Endothelial cell of umbilical vein (primary cell): ENCODE results near the gene MEX3D. TPM values are rescaled to one million over a fixed set of nuclear protein-coding genes. Genes with fewer than 3 reads are reported as not detected.

ENCODE experiments used
- BruUV-seq: library from RNA; stranded (reverse); fragments of 400-500 nt; replicated peaks from 2 replicates; lab custom pipeline; 2021; lab: Mats Ljungman, UMichigan
- CTCF ChIA-PET: fragments of 300-600, 350-600 bp; sonication (Branson Sonifier 250); formaldehyde crosslinking; loops from one replicate; lab custom pipeline; 2021; ENCODE audit warnings: antibody characterized with exemption, inconsistent platforms; lab: Charles Lee
- POLR2A ChIA-PET: fragments of 300-600, 350-600 bp; sonication (Branson Sonifier 250); formaldehyde crosslinking; loops from one replicate; lab custom pipeline; 2021; ENCODE audit warnings: antibody characterized with exemption, inconsistent platforms; lab: Charles Lee
- DNase-seq: peaks from one replicate; pipeline ENCODE4 v3.0.0-alpha.2; 2011; ENCODE audit warnings: low read depth, low spot score
- FAIRE-seq: peaks from 2 replicates; lab custom pipeline; 2011; peaks lifted over from hg19 to GRCh38; lab: Jason Lieb, UNC
- H2AFZ ChIP-seq: 2 replicates; pipeline ENCODE4 v1.6.0; 2012; ENCODE audit warnings: low read depth, low read length, control low read depth, inconsistent platforms
- H3K27ac ChIP-seq: 2 replicates; pipeline ENCODE4 v1.5.1; 2011; ENCODE audit warnings: low read depth, mild to moderate bottlenecking, control low read depth, low read length, moderate library complexity; ENCODE audit not compliant: insufficient read depth
- H3K27me3 ChIP-seq, 2 experiments: 2 replicates each; pipeline versions ENCODE4 v1.6.0 to v1.6.1; 2011; ENCODE audit warnings: low read length in 2 of 2, mixed read lengths in 1 of 2; ENCODE audit not compliant: control insufficient read depth in 2 of 2, insufficient read depth in 2 of 2
- H3K36me3 ChIP-seq, 2 experiments: 2 replicates in 1 of 2; 3 replicates in 1 of 2; pipeline ENCODE4 v1.5.1; 2011; ENCODE audit warnings: low read length in 2 of 2, mild to moderate bottlenecking in 1 of 2, moderate library complexity in 1 of 2; ENCODE audit not compliant: control insufficient read depth in 2 of 2, insufficient read depth in 2 of 2; ENCODE audit errors: extremely low read depth in 1 of 2
- H3K4me1 ChIP-seq: 3 replicates; pipeline ENCODE4 v1.5.1; 2011; ENCODE audit warnings: mild to moderate bottlenecking, low read length; ENCODE audit not compliant: control insufficient read depth, insufficient read depth; ENCODE audit errors: extremely low read depth
- H3K4me2 ChIP-seq: 2 replicates; pipeline ENCODE4 v1.6.1; 2011; ENCODE audit warnings: low read length, control low read depth, mixed read lengths; ENCODE audit not compliant: insufficient read depth
- H3K4me3 ChIP-seq, 3 experiments: fragments of 200-600 bp in 1 of 3; sonication (generic), shearing (Covaris generic) in 1 of 3; replicated peaks in 1 of 3; 2 replicates each; pipeline ENCODE4 v1.5.1; 2011 to 2016; ENCODE audit warnings: control low read depth in 3 of 3, low read length in 3 of 3, mild to moderate bottlenecking in 2 of 3, inconsistent platforms in 1 of 3, low read depth in 1 of 3, moderate library complexity in 1 of 3; ENCODE audit not compliant: insufficient read depth in 1 of 3
- H3K79me2 ChIP-seq: 2 replicates; pipeline ENCODE4 v1.6.0; 2012; ENCODE audit warnings: low read length, inconsistent platforms; ENCODE audit not compliant: control insufficient read depth, insufficient read depth
- H3K9ac ChIP-seq: replicated peaks from 2 replicates; pipeline ENCODE3; 2011; ENCODE audit warnings: low read length, control low read depth; ENCODE audit not compliant: insufficient read depth; ENCODE audit errors: extremely low read depth
- H3K9me1 ChIP-seq: replicated peaks from 3 replicates; pipeline ENCODE4 v1.6.0; 2011; ENCODE audit warnings: mild to moderate bottlenecking, low read length; ENCODE audit not compliant: control insufficient read depth, insufficient read depth; ENCODE audit errors: extremely low read depth
- H3K9me3 ChIP-seq: replicated peaks from 2 replicates; pipeline ENCODE4 v1.5.1; 2012; ENCODE audit warnings: low read length, inconsistent platforms; ENCODE audit not compliant: control insufficient read depth, insufficient read depth
- H4K20me1 ChIP-seq: replicated peaks from 2 replicates; pipeline ENCODE3; 2011; ENCODE audit warnings: mild to moderate bottlenecking, low read length; ENCODE audit not compliant: control insufficient read depth, insufficient read depth; ENCODE audit errors: extremely low read depth
- EZH2 ChIP-seq: IDR thresholded peaks from 2 replicates; pipeline ENCODE4 v1.6.1; 2012; ENCODE audit warnings: borderline replicate concordance, low read depth, mild to moderate bottlenecking, moderate library complexity, low read length, inconsistent platforms; ENCODE audit not compliant: severe bottlenecking
- FOS ChIP-seq: IDR thresholded peaks from 2 replicates; pipeline ENCODE4 v1.6.1; 2011; ENCODE audit warnings: mild to moderate bottlenecking, low read length, moderate library complexity, borderline replicate concordance; ENCODE audit not compliant: insufficient read depth
- GATA2 ChIP-seq: IDR thresholded peaks from 2 replicates; pipeline ENCODE4 v1.7.0; 2011; ENCODE audit warnings: low read depth, mild to moderate bottlenecking, moderate library complexity, mixed read lengths, low read length; ENCODE audit not compliant: insufficient read length, insufficient read depth
- JUN ChIP-seq: IDR thresholded peaks from 2 replicates; pipeline ENCODE4 v1.6.1; 2011; ENCODE audit warnings: borderline replicate concordance, low read depth; ENCODE audit not compliant: insufficient read length, insufficient read depth
- MYC ChIP-seq: IDR thresholded peaks from one replicate; pipeline ENCODE4 v1.6.1; 2011; ENCODE audit warnings: mild to moderate bottlenecking, low read depth, low read length
- POLR2A ChIP-seq: IDR thresholded peaks from 2 replicates; pipeline ENCODE4 v1.6.1; 2012; ENCODE audit warnings: low read depth, mild to moderate bottlenecking, control low read depth, low read length
- POLR2AphosphoS5 ChIP-seq: IDR thresholded peaks from 2 replicates; pipeline ENCODE4 v1.6.1; 2012; ENCODE audit warnings: low read depth, mild to moderate bottlenecking, control low read depth, low read length, moderate library complexity; ENCODE audit not compliant: insufficient read depth
- dilution Hi-C: fragments of 300-500 bp; cut with MboI; formaldehyde crosslinking; loops from one replicate; pipeline ENCODE4 v1.15.0; 2019; ENCODE audit warnings: low sequenced_read_pairs; ENCODE audit not compliant: extremely low pct_ligation_motif_present
- intact Hi-C: fragments of 100-400 bp; cut with micrococcal nuclease; formaldehyde crosslinking; loops from one replicate; pipeline ENCODE4 v1.10.0; 2022
- polyA plus RNA-seq, 4 experiments: library from polyadenylated mRNA; depleted of rRNA in 3 of 4; stranded (reverse) in 3 of 4; unstranded in 1 of 4; fragments of >200 nt; gene quantifications; 2 replicates each; pipeline versions ENCODE4 v1.2.1 to v1.2.3, GENCODE V29; 2011 to 2012; ENCODE audit warnings: missing spikeins in 1 of 4
- total RNA-seq: library from RNA; stranded (reverse); gene quantifications from 2 replicates; pipeline ENCODE4 v1.2.3, GENCODE V29; 2021
- TF ChIP-seq, protein P1 (sequence below), 2 donors: IDR thresholded peaks; 1 replicate in 1 of 2; 2 replicates in 1 of 2; pipeline ENCODE4 v1.5.1; 2011; ENCODE audit warnings: low read length in 2 of 2, mild to moderate bottlenecking in 2 of 2, moderate library complexity in 2 of 2, control low read depth in 1 of 2, inconsistent platforms in 1 of 2, low read depth in 1 of 2; ENCODE audit not compliant: insufficient read depth in 1 of 2; ENCODE audit errors: extremely low read depth in 1 of 2
- TF ChIP-seq, protein P2 (sequence below): IDR thresholded peaks from 2 replicates; pipeline ENCODE4 v1.6.1; 2011; ENCODE audit not compliant: insufficient read depth, insufficient read length

MEX3D gene
- total and polyA plus RNA-seq, 2 donors (not counting 3 experiments of a cell fraction or from before 2014, with no cell fraction given): 30.0 to 96.7 TPM

DNA sequence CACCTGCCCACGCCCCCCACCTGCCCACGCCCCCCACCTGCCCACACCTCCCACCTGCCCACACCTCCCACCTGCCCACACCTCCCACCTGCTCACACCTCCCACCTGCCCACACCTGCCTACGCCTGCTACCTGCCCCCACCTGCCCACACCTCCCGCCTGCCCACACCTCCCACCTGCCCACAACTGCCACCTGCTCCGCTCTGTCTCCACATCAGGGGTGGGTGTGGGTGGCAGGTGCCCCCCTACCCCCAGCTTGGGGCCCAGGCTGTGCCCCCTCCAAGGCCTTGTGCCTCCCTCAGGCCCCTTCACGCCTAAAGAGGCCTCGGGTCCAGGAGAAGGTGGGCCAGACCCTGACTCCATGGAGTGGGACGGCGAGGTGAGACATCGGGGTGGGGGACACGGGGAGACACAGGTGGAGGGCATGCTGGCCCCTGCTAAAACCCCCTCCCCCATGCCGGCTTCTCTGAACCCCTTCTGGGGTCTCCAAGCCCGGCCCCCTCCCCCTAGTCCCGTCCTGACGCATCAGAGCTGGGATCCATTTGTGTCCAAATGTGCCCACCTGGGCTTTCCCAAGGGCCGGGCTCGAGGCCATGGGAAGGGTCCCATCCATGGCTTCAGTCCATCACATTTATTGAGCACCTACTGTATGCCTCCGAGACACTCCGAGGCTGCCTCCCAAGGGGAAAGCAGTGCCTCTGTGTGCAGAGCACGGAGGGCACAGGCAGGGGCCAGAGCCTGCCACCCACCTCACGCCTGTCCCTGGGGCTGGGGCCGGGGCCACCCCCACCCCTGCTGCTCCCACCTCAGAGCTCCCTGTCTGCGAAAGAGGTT lies 39.3 kb downstream of the MEX3D start:
- Histone ChIP-seq H3K4me1 (no peaks in the 10 kb centered on the region), H4K20me1 (no peaks in the 10 kb centered on the region), H3K9ac (no peak overlapping the region), H3K4me2 (no peak overlapping the region), H3K36me3 (no peaks in the 10 kb centered on the region), H3K9me3 (no peaks in the 10 kb centered on the region), H3K27ac (no peak overlapping the region), H3K27me3 (peaks cover 7 to 10% of the 10 kb centered on the region in 2 experiments), H3K79me2 (no peaks in the 10 kb centered on the region), H3K4me3 (no peak overlapping the region), H3K9me1 (no peaks in the 10 kb centered on the region), H2AFZ (no peak overlapping the region)
- FAIRE-seq: no peak
- POLR2A ChIA-PET: no interaction called here
- TF ChIP-seq EZH2 (no peak), POLR2AphosphoS5 (no peak), MYC (no peak), POLR2A (no peak), GATA2 (no peak), FOS (no peak), JUN (no peak)
- TF ChIP-seq, protein P1, sequence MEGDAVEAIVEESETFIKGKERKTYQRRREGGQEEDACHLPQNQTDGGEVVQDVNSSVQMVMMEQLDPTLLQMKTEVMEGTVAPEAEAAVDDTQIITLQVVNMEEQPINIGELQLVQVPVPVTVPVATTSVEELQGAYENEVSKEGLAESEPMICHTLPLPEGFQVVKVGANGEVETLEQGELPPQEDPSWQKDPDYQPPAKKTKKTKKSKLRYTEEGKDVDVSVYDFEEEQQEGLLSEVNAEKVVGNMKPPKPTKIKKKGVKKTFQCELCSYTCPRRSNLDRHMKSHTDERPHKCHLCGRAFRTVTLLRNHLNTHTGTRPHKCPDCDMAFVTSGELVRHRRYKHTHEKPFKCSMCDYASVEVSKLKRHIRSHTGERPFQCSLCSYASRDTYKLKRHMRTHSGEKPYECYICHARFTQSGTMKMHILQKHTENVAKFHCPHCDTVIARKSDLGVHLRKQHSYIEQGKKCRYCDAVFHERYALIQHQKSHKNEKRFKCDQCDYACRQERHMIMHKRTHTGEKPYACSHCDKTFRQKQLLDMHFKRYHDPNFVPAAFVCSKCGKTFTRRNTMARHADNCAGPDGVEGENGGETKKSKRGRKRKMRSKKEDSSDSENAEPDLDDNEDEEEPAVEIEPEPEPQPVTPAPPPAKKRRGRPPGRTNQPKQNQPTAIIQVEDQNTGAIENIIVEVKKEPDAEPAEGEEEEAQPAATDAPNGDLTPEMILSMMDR (IDR thresholded peaks at IDR 0.05; ENCODE audit: extremely low read depth in 1 of 2, insufficient read depth in 1 of 2, low read depth in 1 of 2, low read length in 2 of 2): no peak
- TF ChIP-seq, protein P2, sequence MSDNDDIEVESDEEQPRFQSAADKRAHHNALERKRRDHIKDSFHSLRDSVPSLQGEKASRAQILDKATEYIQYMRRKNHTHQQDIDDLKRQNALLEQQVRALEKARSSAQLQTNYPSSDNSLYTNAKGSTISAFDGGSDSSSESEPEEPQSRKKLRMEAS: no peak
- intact Hi-C loops (no loop called here), dilution Hi-C loops (no loop called here)
- CTCF ChIA-PET: no interaction called here
- no TSS peak for BruUV-seq
- no peak for DNase-seq
